ACC112 (cell line): ENCODE measurements around the gene FUT3.

Source experiments
- H2AFZ ChIP-seq: fragments of 200-600 bp; sonication (generic); one replicate; pipeline ENCODE4 v1.6.0; 2017; ENCODE audit warnings: antibody characterized with exemption, low read length; ENCODE audit not compliant: unreplicated experiment
- H3K27ac ChIP-seq: fragments of 200-600 bp; sonication (generic); 2 replicates; pipeline ENCODE4 v1.5.1; 2014; ENCODE audit warnings: low read depth, mild to moderate bottlenecking, antibody characterized with exemption, low read length, moderate library complexity
- H3K27me3 ChIP-seq: fragments of 200-600 bp; sonication (generic); 2 replicates; pipeline ENCODE4 v1.6.1; 2014; ENCODE audit warnings: mild to moderate bottlenecking, antibody characterized with exemption, low read length, moderate library complexity, mixed read lengths; ENCODE audit not compliant: insufficient read depth
- H3K36me3 ChIP-seq: fragments of 200-600 bp; sonication (generic); 2 replicates; pipeline ENCODE4 v1.6.1; 2016; ENCODE audit warnings: mild to moderate bottlenecking, antibody characterized with exemption, low read length, moderate library complexity, mixed read lengths; ENCODE audit not compliant: insufficient read depth
- H3K4me1 ChIP-seq: fragments of 200-600 bp; sonication (generic); one replicate; pipeline ENCODE4 v1.6.1; 2016; ENCODE audit warnings: low read length, mixed read lengths; ENCODE audit not compliant: insufficient read depth, unreplicated experiment, control insufficient read depth
- H3K4me3 ChIP-seq: fragments of 200-600 bp; sonication (generic); 2 replicates; pipeline ENCODE4 v1.5.1; 2014; ENCODE audit warnings: mild to moderate bottlenecking, low read depth, low read length
- H3K79me2 ChIP-seq: fragments of 200-600 bp; sonication (generic); one replicate; pipeline ENCODE4 v1.6.0; 2016; ENCODE audit warnings: low read length; ENCODE audit not compliant: control insufficient read depth, unreplicated experiment, insufficient read depth

Gene FUT3

DNA sequence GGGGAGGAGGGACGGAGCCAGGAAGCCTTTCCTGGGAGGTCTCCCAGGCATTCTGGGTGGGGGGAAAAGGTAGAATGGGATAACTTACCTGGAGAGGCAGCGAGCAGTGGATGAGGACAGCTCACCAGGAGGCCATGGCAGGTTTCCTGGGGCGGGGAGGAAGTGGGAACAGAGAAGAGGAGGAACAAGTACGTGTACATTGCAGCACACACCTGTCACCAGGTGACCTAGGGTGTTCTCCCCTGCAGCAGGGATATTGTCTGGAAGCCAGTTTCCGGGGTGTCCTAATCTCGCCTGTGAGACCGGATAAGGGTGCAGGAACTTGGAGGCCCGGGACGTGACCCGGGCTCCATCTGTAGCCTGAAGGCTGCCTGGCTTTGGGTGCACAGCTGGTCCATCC is at the start of gene FUT3:
Gene FUT3 (minus strand): TSS at position 148 of the 400 bp plus-strand sequence.
- Histone ChIP-seq H3K36me3 (no peaks in the 10 kb centered on the region), H3K79me2 (no peaks in the 10 kb centered on the region), H3K4me3 (no peak within 1 kb of the TSS), H3K27ac (no peak within 1 kb of the TSS), H3K27me3 (peaks cover 9% of the 10 kb centered on the region; the same call in 1 of the 2 replicates), H2AFZ (no peak within 1 kb of the TSS), H3K4me1 (no peaks in the 10 kb centered on the region)

DNA sequence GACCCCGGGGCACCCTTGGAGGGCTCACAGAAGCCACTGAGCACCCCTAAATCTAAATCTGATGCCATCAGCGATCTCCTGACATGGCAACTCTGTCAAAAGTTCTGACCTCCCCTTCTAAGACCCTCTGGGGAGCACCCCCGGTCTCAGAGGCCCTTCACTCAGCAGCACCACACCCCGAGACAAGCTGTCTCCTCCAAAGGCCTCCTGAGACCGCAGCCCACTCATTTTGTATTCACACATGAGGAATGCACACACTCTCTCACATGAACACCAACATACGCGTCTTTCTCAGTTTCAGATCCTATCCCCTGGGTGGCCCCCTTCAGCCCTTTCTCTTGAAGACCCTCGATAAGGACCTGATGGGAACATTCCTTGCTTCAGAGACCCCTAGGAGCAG is 49.7 kb upstream of the FUT3 start:
- Histone ChIP-seq H3K79me2 (peaks cover 38% of the 10 kb centered on the region), H3K36me3 (no peaks in the 10 kb centered on the region), H3K4me1 (peaks cover 11% of the 10 kb centered on the region), H2AFZ (no peak overlapping the region), H3K27me3 (no peaks in the 10 kb centered on the region), H3K27ac (no peak overlapping the region), H3K4me3 (no peak overlapping the region)

DNA sequence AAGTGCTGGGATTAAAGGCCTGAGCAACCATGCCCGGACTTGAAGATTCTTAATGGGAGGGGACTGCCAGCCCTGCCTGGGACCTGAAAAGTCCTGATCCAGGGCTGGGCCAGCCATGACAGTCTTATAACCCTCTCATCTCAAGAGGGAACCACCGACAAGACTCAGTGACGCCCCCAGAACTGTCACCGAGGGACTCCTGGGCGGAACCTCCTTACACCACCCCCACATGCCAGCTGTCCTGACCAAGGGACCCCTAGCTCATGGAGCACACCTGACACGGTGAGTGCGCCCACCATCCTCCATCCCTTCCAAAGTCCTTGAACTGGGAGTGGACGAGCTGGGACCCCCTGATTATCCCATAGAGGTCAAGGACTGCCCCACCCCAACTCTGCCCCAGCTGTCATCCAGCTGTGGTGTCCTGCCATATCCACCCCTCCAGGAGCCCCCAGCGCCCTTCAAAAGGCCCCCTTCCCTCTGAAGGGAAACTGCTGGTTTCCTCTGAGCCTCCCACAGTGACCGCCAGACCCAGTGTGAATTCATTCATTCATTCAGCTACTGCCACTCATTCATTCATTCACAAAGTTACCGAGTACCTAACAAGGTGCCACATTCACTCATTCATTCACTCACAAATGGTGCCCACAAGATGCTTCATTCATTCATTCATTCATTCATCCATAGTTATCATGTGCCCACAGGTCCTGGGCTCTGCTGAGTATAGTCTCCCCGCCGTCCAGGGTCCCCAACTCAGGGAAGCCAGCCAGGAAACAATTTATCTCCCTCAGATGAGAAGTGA is 48.7 kb upstream of the FUT3 start:
- Histone ChIP-seq H3K4me3 (no peak overlapping the region), H3K36me3 (no peaks in the 10 kb centered on the region), H3K4me1 (peaks cover 11% of the 10 kb centered on the region), H3K79me2 (peaks cover 38% of the 10 kb centered on the region), H3K27ac (no peak overlapping the region), H2AFZ (no peak overlapping the region), H3K27me3 (no peaks in the 10 kb centered on the region)

DNA sequence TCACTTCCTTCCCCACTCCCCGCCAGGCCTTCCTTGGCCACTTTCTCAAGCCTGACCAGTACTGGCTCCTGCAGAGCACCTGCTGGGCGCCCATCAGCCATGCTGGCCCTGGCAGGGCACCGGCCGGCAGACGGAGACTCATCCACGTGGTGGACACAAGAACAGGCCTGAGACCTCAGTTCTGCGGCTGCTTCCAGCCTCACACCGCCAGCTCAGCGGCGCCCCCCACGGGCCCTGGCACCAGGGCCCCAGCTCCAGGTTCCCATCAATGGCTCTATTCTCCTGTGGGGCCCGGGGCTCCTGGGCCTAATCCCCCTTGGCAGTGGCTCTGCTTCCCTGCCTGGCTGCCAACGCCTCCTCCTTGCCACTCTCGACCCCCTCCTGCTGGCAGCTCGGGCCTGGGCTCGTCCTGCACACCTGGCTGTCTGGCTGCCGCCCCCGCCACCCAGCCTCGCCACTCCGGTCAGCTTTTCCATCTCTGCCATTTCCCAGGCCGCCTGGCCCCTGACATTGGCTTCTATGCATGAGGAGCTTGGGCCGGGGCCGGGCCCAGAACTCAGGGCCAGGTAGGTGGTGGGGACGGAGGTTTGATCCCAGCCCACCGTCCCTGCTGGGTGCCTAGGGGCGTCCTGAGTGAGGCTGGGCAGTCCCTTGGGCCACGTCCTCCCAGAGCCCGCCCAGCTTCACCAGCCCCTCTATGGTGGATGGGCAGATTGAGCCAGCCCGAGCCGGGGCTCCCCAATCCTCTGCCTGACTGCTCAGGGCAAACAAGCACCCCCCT is 46.1 kb upstream of the FUT3 start:
- Histone ChIP-seq H3K36me3 (no peaks in the 10 kb centered on the region), H2AFZ (no peak overlapping the region), H3K27me3 (no peaks in the 10 kb centered on the region), H3K79me2 (peaks cover 26% of the 10 kb centered on the region), H3K27ac (no peak overlapping the region), H3K4me1 (peaks cover 8% of the 10 kb centered on the region), H3K4me3 (no peak overlapping the region)

DNA sequence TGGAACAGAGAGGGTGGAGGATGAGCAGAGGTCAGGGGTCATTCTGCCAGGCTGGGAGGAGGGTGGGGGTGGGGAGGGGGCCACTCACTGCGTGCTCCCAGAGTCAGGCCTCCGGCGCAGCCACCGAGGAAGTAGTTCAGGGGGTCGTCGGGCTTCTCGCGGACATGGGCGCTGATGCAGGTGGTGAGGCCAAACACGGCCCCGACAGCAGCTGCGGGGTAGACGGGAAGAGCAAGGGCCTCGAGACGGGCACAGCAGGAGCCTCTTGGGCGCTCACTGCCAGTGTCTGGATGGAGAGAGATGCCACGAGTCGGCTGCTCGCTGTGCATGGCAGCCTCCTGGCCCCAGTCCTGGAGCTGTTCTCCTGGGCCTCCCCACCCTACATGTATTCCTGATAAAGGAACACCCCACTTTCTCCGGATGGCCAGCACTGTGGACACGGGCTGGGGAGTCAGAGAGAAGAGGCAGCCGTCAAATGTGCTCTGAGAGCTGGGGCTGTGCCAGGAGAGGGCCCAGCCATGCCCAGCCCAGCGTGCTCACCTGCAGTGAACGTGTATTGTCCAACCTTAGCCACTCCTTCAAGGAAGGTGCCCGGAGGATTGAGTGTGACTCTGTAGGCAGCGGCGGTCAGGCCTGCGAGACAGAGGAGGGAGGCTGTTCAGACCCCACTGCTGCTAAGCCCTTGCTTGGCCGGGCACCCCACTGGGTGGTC is 45.3 kb upstream of the FUT3 start:
- no peak overlapping the region for H2AFZ ChIP-seq
- H3K36me3 ChIP-seq, result no peaks in the 10 kb centered on the region
- H3K27me3 ChIP-seq, result no peaks in the 10 kb centered on the region
- peaks cover 22% of the 10 kb centered on the region for H3K79me2 ChIP-seq
- H3K4me3 ChIP-seq, result no peak overlapping the region
- H3K27ac ChIP-seq, result no peak overlapping the region
- H3K4me1 ChIP-seq, result peaks cover 6% of the 10 kb centered on the region

DNA sequence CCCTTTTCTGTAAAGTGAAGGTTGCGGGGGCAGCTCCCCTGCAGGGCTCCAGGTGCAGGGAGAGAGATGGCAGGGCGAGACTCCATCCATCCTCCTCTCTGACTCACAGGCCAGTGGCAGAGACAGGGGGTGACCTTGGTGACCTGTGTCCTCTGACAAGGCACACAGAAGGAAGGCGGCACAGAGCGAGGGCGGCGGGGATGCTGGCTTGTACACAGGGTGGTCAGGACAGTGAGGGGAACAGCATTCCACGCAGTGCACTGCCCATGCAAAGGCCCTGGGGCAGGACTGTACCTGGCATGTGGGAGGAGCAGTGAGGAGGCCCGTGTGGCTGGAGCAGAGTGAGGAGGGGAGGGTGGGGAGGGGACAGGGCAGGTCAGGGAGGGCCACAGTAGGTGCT is 44.6 kb upstream of the FUT3 start:
- Histone ChIP-seq H3K27ac (no peak overlapping the region), H3K27me3 (no peaks in the 10 kb centered on the region), H3K36me3 (no peaks in the 10 kb centered on the region), H3K4me3 (no peak overlapping the region), H2AFZ (no peak overlapping the region), H3K4me1 (peaks cover under 1% of the 10 kb centered on the region), H3K79me2 (peaks cover 16% of the 10 kb centered on the region)

DNA sequence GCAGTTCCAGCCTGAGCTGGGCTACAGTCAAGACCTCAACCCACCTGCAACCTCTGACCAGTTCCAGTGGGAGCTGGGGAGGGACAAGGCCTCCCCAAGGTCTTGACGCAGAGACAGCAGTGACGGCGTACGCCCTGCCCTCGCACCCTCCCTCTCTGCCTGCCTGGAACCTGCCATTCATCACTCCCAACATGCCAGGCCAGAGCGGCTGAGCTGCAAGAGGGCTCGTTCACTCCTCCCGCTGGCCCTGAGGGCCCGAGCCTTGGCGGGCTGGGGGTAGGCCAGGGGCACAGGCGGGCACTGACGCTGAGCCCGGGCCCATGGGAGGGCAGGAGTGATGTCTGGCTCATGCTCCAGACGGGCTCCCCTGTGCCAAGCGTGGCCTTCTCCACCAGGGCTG is 44.2 kb upstream of the FUT3 start:
- H3K36me3 ChIP-seq, result no peaks in the 10 kb centered on the region

DNA sequence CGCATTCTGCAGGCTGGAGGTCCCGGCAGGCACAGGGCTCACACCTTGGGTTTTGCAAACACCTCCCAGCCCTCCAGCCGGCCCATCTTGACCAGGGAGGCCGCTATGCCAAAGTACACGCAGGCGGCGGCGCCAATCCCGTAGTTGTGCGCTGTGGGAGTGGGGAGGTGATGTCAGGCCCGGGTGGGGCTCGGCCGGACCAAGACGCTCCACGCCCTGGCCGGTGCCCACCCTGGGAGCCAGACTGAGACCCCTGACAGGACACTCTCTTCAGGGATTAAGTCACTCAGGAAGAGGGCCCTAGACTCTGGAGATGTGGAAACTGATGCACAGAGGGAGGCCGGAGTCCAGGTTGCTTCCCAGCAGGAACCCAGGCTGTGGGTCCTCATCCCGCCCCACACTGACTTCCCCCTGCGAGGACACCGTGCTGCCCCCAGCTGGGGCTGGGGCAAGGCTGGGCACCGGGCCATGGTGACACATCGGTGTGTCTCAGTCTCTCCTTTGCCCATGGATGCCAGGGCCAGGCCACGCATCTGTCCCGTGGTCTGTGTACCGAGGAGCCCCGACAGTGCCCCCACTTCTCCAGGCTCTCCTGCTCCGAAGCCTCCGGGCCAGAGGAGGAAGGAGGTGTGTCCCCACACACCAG is 43.6 kb upstream of the FUT3 start:
- no peaks in the 10 kb centered on the region for H3K27me3 ChIP-seq

More for the DNA sequence above, 44.2 kb upstream of the FUT3 start:
- no peaks in the 10 kb centered on the region for H3K27me3 ChIP-seq
- H3K4me3 ChIP-seq, result no peak overlapping the region
- H3K4me1 ChIP-seq, result no peaks in the 10 kb centered on the region
- H2AFZ ChIP-seq, result no peak overlapping the region
- peaks cover 13% of the 10 kb centered on the region for H3K79me2 ChIP-seq
- H3K27ac ChIP-seq, result no peak overlapping the region

DNA sequence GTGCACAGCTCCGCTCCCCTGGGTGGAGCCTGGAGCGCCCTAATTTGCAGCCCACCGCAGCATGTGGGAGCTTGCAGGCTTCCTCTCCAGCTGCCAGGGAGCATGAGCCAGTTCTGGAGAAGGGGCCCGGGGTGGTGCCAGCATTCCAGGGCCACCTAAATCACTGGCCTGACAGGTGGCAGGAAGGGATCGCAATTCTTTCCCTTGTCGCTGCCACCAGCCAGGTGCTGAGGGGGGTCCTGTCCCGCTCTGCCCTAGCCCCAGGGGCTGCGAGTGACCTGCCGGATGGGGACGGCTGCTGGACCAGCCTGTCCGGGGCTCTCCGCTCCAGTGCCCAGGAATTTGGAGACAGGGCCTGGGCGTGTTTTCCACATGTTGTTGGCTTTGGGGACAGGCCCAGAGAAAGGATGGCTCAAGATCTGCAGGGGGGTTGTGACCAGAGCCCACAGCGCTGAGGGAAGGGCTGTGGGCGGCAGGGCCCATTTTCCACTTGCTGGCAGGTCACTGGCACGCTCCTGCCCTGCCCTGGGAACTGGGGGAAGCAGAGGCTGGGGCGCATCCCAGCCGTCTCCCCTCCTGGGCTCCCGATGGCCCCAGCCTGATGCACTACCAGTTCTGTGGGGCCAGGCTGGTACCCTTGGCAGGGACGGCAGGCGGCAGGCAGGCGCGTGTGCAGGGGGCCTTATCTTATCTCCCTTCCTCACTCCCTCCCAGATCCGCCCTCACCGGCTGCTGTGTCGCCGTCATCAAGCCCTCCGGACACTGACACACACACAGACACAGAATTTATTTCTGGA is 42.9 kb upstream of the FUT3 start:
- no peaks in the 10 kb centered on the region for H3K36me3 ChIP-seq
- H3K27me3 ChIP-seq, result no peaks in the 10 kb centered on the region
- no peaks in the 10 kb centered on the region for H3K4me1 ChIP-seq
- no peak overlapping the region for H3K27ac ChIP-seq
- H3K4me3 ChIP-seq, result no peak overlapping the region
- H3K79me2 ChIP-seq, result peaks cover 4% of the 10 kb centered on the region
- H2AFZ ChIP-seq, result no peak overlapping the region

More for the DNA sequence above, 43.6 kb upstream of the FUT3 start:
- Histone ChIP-seq H3K27ac (no peak overlapping the region), H3K79me2 (peaks cover 7% of the 10 kb centered on the region), H3K4me1 (no peaks in the 10 kb centered on the region), H3K4me3 (no peak overlapping the region), H3K36me3 (no peaks in the 10 kb centered on the region), H2AFZ (no peak overlapping the region)
